ENCODE data around the gene MLST8. TPM values are rescaled to one million over a fixed set of nuclear protein-coding genes. Genes with fewer than 3 reads are reported as not detected.

The MLST8 gene
- total RNA-seq, 1 experiment from 2014 or later: 87.6 TPM

- no peak for TF ChIP-seq CTCF (IDR thresholded peaks at IDR 0.05; ENCODE audit: unreplicated experiment)
- POLR2A ChIA-PET: interaction anchor here (0.5 to 1.4 kb wide), 4 partner anchors 12 to 234 kb away, joined by 3 to 4 read pairs (median 4); partner anchors contain the start of gene ECI1
Measured at GRCh38 chr16:2236337-2237101, 31.3 kb downstream of the MLST8 start, which contains the start of gene DNASE1L2. Gene DNASE1L2 (plus strand): TSS chr16:2236444. CDS start chr16:2236817, 373 bp downstream.

GRCh38 chr16:2237102-2237482 lies 31.8 kb downstream of the MLST8 start:
- no TSS peak for BruUV-seq (replicated peaks)
- peaks cover 68% of the 10 kb centered on the region for H3K36me3 Mint-ChIP-seq (ENCODE audit: insufficient read depth, unreplicated experiment)
- no peak overlapping the region for H3K4me3 Mint-ChIP-seq (ENCODE audit: unreplicated experiment)
- no peak for DNase-seq (ENCODE audit: unreplicated experiment)
- intact Hi-C loops (cut with micrococcal nuclease): no loop called here
- CTCF ChIA-PET: interaction anchor here (0.5 kb wide), 1 partner anchor 17 kb away, joined by 3 read pairs; no protein-coding TSS in a partner anchor
- POLR2A ChIA-PET: interaction anchor here (0.5 to 1.0 kb wide), 3 partner anchors 12 to 233 kb away, joined by 3 to 4 read pairs (median 4); partner anchors contain the start of gene ECI1
- TF ChIP-seq CTCF (IDR thresholded peaks at IDR 0.05; ENCODE audit: unreplicated experiment): no peak
- H3K27ac Mint-ChIP-seq (ENCODE audit: low read depth, unreplicated experiment): no peak overlapping the region
- no peaks in the 10 kb centered on the region for H3K9me3 Mint-ChIP-seq (ENCODE audit: unreplicated experiment)
- H3K27me3 Mint-ChIP-seq (ENCODE audit: insufficient read depth, unreplicated experiment): no peaks in the 10 kb centered on the region
- H3K4me1 Mint-ChIP-seq (ENCODE audit: insufficient read depth, unreplicated experiment): no peaks in the 10 kb centered on the region

More at GRCh38 chr16:2236337-2237101, 31.3 kb downstream of the MLST8 start, which contains the start of gene DNASE1L2:
- Mint-ChIP-seq H3K4me1 (ENCODE audit: insufficient read depth, unreplicated experiment) (no peaks in the 10 kb centered on the region), H3K27me3 (ENCODE audit: insufficient read depth, unreplicated experiment) (no peaks in the 10 kb centered on the region), H3K4me3 (ENCODE audit: unreplicated experiment) (no peak within 1 kb of the TSS), H3K9me3 (ENCODE audit: unreplicated experiment) (no peaks in the 10 kb centered on the region), H3K27ac (ENCODE audit: low read depth, unreplicated experiment) (no peak within 1 kb of the TSS), H3K36me3 (ENCODE audit: insufficient read depth, unreplicated experiment) (peaks cover 68% of the 10 kb centered on the region)
- BruUV-seq (replicated peaks): no TSS peak
- DNase-seq (ENCODE audit: unreplicated experiment): no peak
- intact Hi-C loops (cut with micrococcal nuclease): no loop called here
- CTCF ChIA-PET: no interaction called here

- no peaks in the 10 kb centered on the region for H3K27me3 Mint-ChIP-seq (ENCODE audit: insufficient read depth, unreplicated experiment)
- no TSS peak for BruUV-seq (replicated peaks)
- H3K4me1 Mint-ChIP-seq (ENCODE audit: insufficient read depth, unreplicated experiment): peaks cover 5% of the 10 kb centered on the region
- H3K4me3 Mint-ChIP-seq (ENCODE audit: unreplicated experiment): no peak overlapping the region
- ChIA-PET POLR2A (interaction anchor here (1.0 to 1.6 kb wide), 2 partner anchors 13 to 14 kb away, joined by 4 to 15 read pairs; partner anchors contain the start of gene ECI1), CTCF (interaction anchor here (0.5 kb wide), 1 partner anchor 17 kb away, joined by 3 read pairs; no protein-coding TSS in a partner anchor)
- intact Hi-C loops (cut with micrococcal nuclease): no loop called here
- TF ChIP-seq CTCF (IDR thresholded peaks at IDR 0.05; ENCODE audit: unreplicated experiment): no peak
- H3K9me3 Mint-ChIP-seq (ENCODE audit: unreplicated experiment): no peaks in the 10 kb centered on the region
- H3K27ac Mint-ChIP-seq (ENCODE audit: low read depth, unreplicated experiment): no peak overlapping the region
- peaks cover 71% of the 10 kb centered on the region for H3K36me3 Mint-ChIP-seq (ENCODE audit: insufficient read depth, unreplicated experiment)
- DNase-seq (ENCODE audit: unreplicated experiment): no peak
Measured at GRCh38 chr16:2237493-2238149, 32.4 kb downstream of the MLST8 start.

Data from MCF 10A (cell line).